Common myeloid progenitor, CD34-positive (primary cell): Measurements from ENCODE around the gene ITGA11.
A peak's percentile ranks its signal among the peaks of the same experiment; 100 is the strongest.

ENCODE experiments used
- CTCF ChIA-PET: fragments of 350-600 bp; sonication (Branson Sonifier 250); formaldehyde crosslinking; loops from one replicate; lab custom pipeline; 2021; ENCODE audit warnings: antibody characterized with exemption; lab: Charles Lee
- POLR2A ChIA-PET: fragments of 350-600 bp; sonication (Branson Sonifier 250); formaldehyde crosslinking; loops from one replicate; lab custom pipeline; 2021; ENCODE audit warnings: antibody characterized with exemption; lab: Charles Lee
- DNase-seq, 3 donors: peaks; one replicate each; pipeline versions ENCODE4 v3.0.0 to v3.0.0-alpha.2; 2013
- H3K27ac ChIP-seq, 2 experiments: 1 replicate in 1 of 2; 2 replicates in 1 of 2; pipeline ENCODE4 v1.7.0; 2013; ENCODE audit warnings: inconsistent platforms in 2 of 2, low read length in 2 of 2, mild to moderate bottlenecking in 2 of 2, low read depth in 1 of 2, moderate library complexity in 1 of 2; ENCODE audit not compliant: severe bottlenecking in 2 of 2, insufficient read depth in 1 of 2, poor library complexity in 1 of 2
- H3K27me3 ChIP-seq, 5 experiments: replicated peaks in 2 of 5; 1 replicate in 3 of 5; 2 replicates in 2 of 5; pipeline versions ENCODE4 v1.6.1 to v1.7.0; 2013; ENCODE audit warnings: low read length in 4 of 5, mild to moderate bottlenecking in 2 of 5, moderate library complexity in 2 of 5, inconsistent platforms in 1 of 5; ENCODE audit not compliant: insufficient read depth in 5 of 5, control insufficient read depth in 4 of 5
- H3K36me3 ChIP-seq, 4 experiments: 1 replicate in 2 of 4; 2 replicates in 2 of 4; pipeline versions ENCODE4 v1.6.1 to v1.7.0; 2013; ENCODE audit warnings: low read length in 3 of 4, control low read depth in 1 of 4, mild to moderate bottlenecking in 1 of 4; ENCODE audit not compliant: control insufficient read depth in 4 of 4, insufficient read depth in 4 of 4
- H3K4me1 ChIP-seq, 4 experiments: 1 replicate in 3 of 4; 2 replicates in 1 of 4; pipeline versions ENCODE4 v1.6.1 to v1.7.1; 2013; ENCODE audit warnings: low read length in 3 of 4, mild to moderate bottlenecking in 3 of 4, control low read depth in 1 of 4, inconsistent platforms in 1 of 4, moderate library complexity in 1 of 4; ENCODE audit not compliant: control insufficient read depth in 4 of 4, insufficient read depth in 4 of 4; ENCODE audit errors: control extremely low read depth in 1 of 4
- H3K4me3 ChIP-seq, 7 experiments: 1 replicate in 4 of 7; 2 replicates in 3 of 7; pipeline versions ENCODE4 v1.5.1 to v1.7.0; 2013; ENCODE audit warnings: mild to moderate bottlenecking in 7 of 7, low read length in 6 of 7, moderate library complexity in 6 of 7, inconsistent platforms in 2 of 7, low read depth in 2 of 7, control low read depth in 1 of 7; ENCODE audit not compliant: insufficient read depth in 4 of 7, control insufficient read depth in 1 of 7; ENCODE audit errors: extremely low read depth in 1 of 7
- H3K9me3 ChIP-seq, 5 experiments: 1 replicate in 4 of 5; 2 replicates in 1 of 5; pipeline versions ENCODE4 v1.6.1 to v1.7.1; 2013; ENCODE audit warnings: low read length in 4 of 5, mild to moderate bottlenecking in 2 of 5, inconsistent platforms in 1 of 5, low read depth in 1 of 5, moderate library complexity in 1 of 5; ENCODE audit not compliant: control insufficient read depth in 4 of 5, insufficient read depth in 2 of 5; ENCODE audit errors: control extremely low read depth in 1 of 5
- WGBS: methylation state at CpG from one replicate; pipeline ENCODE4 v1.1.5; 2013; ENCODE audit not compliant: insufficient coverage; 5-methylcytosine and 5-hydroxymethylcytosine counted together

The ITGA11 gene

DNA sequence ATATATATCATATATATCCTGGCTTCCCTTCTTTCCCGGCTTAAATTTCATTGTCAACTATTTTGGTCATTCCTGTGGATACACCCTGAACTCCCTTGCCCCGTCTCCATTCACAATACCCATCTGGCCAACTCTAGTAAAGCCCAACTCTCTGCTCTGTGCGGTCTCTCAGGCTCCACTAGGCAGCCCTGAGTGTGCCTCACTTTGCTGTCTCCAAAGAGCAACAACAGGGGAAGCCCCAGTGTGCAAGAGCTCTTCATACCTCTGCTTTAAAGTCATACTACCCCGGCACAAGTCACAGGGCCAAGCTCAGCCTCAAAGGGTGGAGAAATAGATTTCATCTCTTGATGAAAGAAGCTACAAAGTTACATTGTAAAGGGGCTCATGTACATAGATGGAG, 173.3 kb downstream of the ITGA11 start:
- H3K27ac ChIP-seq = no peak overlapping the region
- 93% methylated on average over 2 of the region's 4 CpGs for WGBS
- POLR2A ChIA-PET = no interaction called here
- H3K4me1 ChIP-seq = peaks cover 0 to 11% (median 10%) of the 10 kb centered on the region in 4 experiments
- H3K9me3 ChIP-seq = no peaks in the 10 kb centered on the region
- DNase-seq = peak in 1 of 3 donors; percentile 13
- CTCF ChIA-PET = interaction anchor here (1.2 kb wide), 1 partner anchor 48 kb away, joined by 3 read pairs; no protein-coding TSS in a partner anchor
- H3K36me3 ChIP-seq = no peaks in the 10 kb centered on the region
- H3K4me3 ChIP-seq = no peak overlapping the region
- H3K27me3 ChIP-seq = peaks cover 0 to 2% (median 0%) of the 10 kb centered on the region in 5 experiments

- Histone ChIP-seq H3K36me3 (no peaks in the 10 kb centered on the region), H3K9me3 (no peaks in the 10 kb centered on the region), H3K27me3 (no peaks in the 10 kb centered on the region), H3K4me1 (peaks cover 0 to 11% (median 10%) of the 10 kb centered on the region in 4 experiments), H3K27ac (peak overlapping the region in 1 of 2 experiments; percentile 25), H3K4me3 (peak overlapping the region; percentile 21 to 78 (median 61))
- whole genome bisulfite sequencing = 18% methylated on average over 43 of the region's 57 CpGs
- peak; percentile 75 to 84 (median 78) for DNase-seq
- ChIA-PET POLR2A (interaction anchor here (1.7 kb wide), 1 partner anchor 21 kb away, joined by 4 read pairs; the partner anchor contains the start of gene FEM1B), CTCF (interaction anchor here (1.2 kb wide), 1 partner anchor 26 kb away, joined by 3 read pairs; no protein-coding TSS in a partner anchor)
Measured at GRCh38 chr15:68256675-68257450, 175.1 kb downstream of the ITGA11 start.

- peaks cover 0 to 14% (median 11%) of the 10 kb centered on the region in 4 experiments for H3K4me1 ChIP-seq
- H3K4me3 ChIP-seq = no peak overlapping the region
- ChIA-PET POLR2A (interaction anchor here (0.6 to 1.3 kb wide), 2 partner anchors 53 to 56 kb away, joined by 4 read pairs; no protein-coding TSS in a partner anchor), CTCF (interaction anchor here (0.6 to 9.6 kb wide), 27 partner anchors 9 to 676 kb away, joined by 3 to 107 read pairs (median 4); no protein-coding TSS in a partner anchor)
- peak; percentile 74 to 87 (median 86) for DNase-seq
- no peaks in the 10 kb centered on the region for H3K27me3 ChIP-seq
- WGBS = 67% methylated on average over 1 of the region's 7 CpGs
- no peaks in the 10 kb centered on the region for H3K9me3 ChIP-seq
- no peaks in the 10 kb centered on the region for H3K36me3 ChIP-seq
- no peak overlapping the region for H3K27ac ChIP-seq
Measured at GRCh38 chr15:68252925-68253534, 178.9 kb downstream of the ITGA11 start.

DNA sequence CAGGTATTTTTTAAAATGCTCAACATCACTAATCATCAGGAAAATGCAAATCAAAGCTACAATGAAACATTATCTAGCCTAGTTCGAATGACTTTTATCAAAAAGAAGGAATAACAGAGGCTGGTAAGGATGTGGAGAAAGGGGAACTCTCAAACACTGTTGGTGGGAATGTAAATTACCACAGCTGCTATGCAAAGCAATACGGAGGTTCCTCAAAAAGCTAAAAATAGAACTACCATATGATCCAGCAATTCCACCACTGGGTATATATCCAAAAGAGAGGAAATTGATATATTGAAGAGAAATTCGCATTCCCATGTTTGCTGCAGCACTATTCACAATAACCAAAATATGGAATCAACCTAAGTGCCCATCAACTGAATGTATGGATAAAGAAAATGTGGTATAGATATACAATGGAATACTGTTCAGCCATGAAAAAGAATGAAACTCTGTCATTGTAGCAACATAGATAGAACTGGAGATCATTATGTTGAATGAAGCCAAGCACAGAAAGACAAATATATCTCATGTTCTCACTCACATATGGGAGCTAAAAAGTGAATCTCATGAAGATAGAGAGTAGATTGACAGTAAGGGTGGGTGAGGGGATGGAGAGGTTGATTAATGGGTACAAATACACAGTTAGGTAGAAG, 182.8 kb downstream of the ITGA11 start:
- H3K36me3 ChIP-seq = no peaks in the 10 kb centered on the region
- peaks cover 0 to 4% (median under 1%) of the 10 kb centered on the region in 4 experiments for H3K4me1 ChIP-seq
- POLR2A ChIA-PET = no interaction called here
- H3K4me3 ChIP-seq = no peak overlapping the region
- no peaks in the 10 kb centered on the region for H3K27me3 ChIP-seq
- CTCF ChIA-PET = interaction anchor here (0.6 to 9.6 kb wide), 7 partner anchors 9 to 1410 kb away, joined by 3 to 107 read pairs (median 3); no protein-coding TSS in a partner anchor
- peak in 2 of 3 donors; percentile 53 to 70 for DNase-seq
- no peak overlapping the region for H3K27ac ChIP-seq
- WGBS = no CpG with 5 or more reads among the region's 3 CpGs
- peaks cover 0 to 4% (median 2%) of the 10 kb centered on the region in 5 experiments for H3K9me3 ChIP-seq
